Hematopoietic multipotent progenitor cell treated with erythropoietin and hydrocortisone succinate and interleukin-3 and kit ligand, for 17 days (in vitro differentiated cells): ENCODE data around the gene DIRAS2.
"Not testable (repeated sequence)": the region's sequence is repeated elsewhere in the genome, so short reads cannot be mapped to it uniquely, and the experiment has no call there.

Experiments used
- DNase-seq: peaks from one replicate; pipeline ENCODE4 v3.0.0-alpha.2; 2015; ENCODE audit warnings: low spot score

Gene DIRAS2

GRCh38 chr9:90642570-90643539, at the start of gene DIRAS2:
DIRAS2 (minus strand) TSS chr9:90642824; CDS start chr9:90613827, 28,997 bp downstream.
- no peak for DNase-seq

- DNase-seq = no peak
These were observed 42.1 kb upstream of the DIRAS2 start for GRCh38 chr9:90684736-90685135.

- no peak for DNase-seq
These were observed 41.5 kb upstream of the DIRAS2 start for GRCh38 chr9:90684106-90684505.

GRCh38 chr9:90680534-90680933, 37.9 kb upstream of the DIRAS2 start:
- DNase-seq = no peak

- DNase-seq = no peak
These were observed 22.4 kb upstream of the DIRAS2 start for GRCh38 chr9:90665072-90665471.

- no peak for DNase-seq
These were observed 17.2 kb upstream of the DIRAS2 start for GRCh38 chr9:90659650-90660364.

- no peak for DNase-seq
These were observed 16.2 kb upstream of the DIRAS2 start for GRCh38 chr9:90658783-90659182.

- no peak for DNase-seq
These were observed 15.6 kb upstream of the DIRAS2 start for GRCh38 chr9:90658181-90658580.

- DNase-seq = not testable (repeated sequence)
These were observed 14.3 kb upstream of the DIRAS2 start for GRCh38 chr9:90656876-90657275.

GRCh38 chr9:90651246-90651645, 8.6 kb upstream of the DIRAS2 start:
- DNase-seq = no peak

- DNase-seq = no peak
These were observed 5.2 kb upstream of the DIRAS2 start for GRCh38 chr9:90647843-90648242.

GRCh38 chr9:90645721-90646120, 3.1 kb upstream of the DIRAS2 start:
- DNase-seq = no peak

GRCh38 chr9:90641884-90642487, 638 bp downstream of the DIRAS2 start:
- DNase-seq = no peak

GRCh38 chr9:90641086-90641485, 1.5 kb downstream of the DIRAS2 start:
- DNase-seq = no peak

GRCh38 chr9:90640361-90640760, 2.3 kb downstream of the DIRAS2 start:
- DNase-seq = no peak

- DNase-seq = no peak
These were observed 5.0 kb downstream of the DIRAS2 start for GRCh38 chr9:90637626-90638025.

- no peak for DNase-seq
These were observed 9.9 kb downstream of the DIRAS2 start for GRCh38 chr9:90632647-90633207.

GRCh38 chr9:90631964-90632363, 10.7 kb downstream of the DIRAS2 start:
- DNase-seq = no peak

GRCh38 chr9:90629991-90630390, 12.6 kb downstream of the DIRAS2 start:
- DNase-seq = no peak

GRCh38 chr9:90629354-90629753, 13.3 kb downstream of the DIRAS2 start:
- no peak for DNase-seq

- DNase-seq = no peak
These were observed 25.8 kb downstream of the DIRAS2 start for GRCh38 chr9:90616806-90617205.

- DNase-seq = no peak
These were observed 29.1 kb downstream of the DIRAS2 start for GRCh38 chr9:90613502-90613901.
